ENCODE measurements around the gene NODAL. TPM values are rescaled to one million over a fixed set of nuclear protein-coding genes. Genes with fewer than 3 reads are reported as not detected.

Gene NODAL
- total RNA-seq, 1 experiment from 2014 or later, result 0.30 TPM

DNA sequence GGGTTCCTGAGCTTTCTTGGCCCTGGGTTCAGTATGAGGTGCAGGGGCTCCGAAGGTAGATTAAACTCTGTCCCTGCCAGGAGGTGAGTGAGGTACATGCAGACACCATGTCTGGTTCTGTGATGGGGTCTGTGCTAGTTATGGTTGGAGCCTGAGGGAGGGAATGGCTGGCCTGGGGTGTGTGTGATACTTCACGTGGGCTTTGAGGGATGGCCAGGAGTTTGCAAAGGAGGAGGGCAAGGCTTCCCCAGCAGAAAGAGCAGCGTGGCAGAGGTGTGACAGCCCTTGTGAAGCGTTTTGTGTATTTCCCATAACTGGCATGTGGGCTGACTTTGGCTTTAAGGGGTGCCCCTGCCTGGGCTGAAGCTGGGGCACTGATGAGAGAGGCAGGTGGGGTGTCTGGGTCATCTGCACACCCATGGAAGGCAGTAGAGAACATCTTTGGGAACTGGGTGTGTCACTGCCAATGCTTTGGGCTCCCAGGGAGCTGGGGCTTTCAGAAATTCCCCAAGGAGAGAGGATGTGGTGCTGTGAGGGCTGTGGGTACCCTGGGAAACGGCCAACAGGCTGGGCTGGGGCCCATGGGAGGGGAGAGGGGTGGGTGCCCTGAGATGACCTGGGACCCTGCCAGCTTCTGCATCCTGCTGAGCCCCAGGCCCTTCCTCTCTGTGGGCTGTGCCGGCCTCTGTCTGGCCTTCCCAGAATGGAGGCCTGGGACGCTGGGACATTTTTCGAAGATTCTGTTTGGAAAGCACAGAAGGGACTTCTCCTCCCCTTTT lies 41.7 kb upstream of the NODAL start:
- DNase-seq (ENCODE audit: low read depth, low spot score) (no peak), ATAC-seq (no peak)
- Histone ChIP-seq H3K4me3 (replicated peaks in 1 of 2; ENCODE audit: low read depth in 1 of 2, low read length in 2 of 2) (no peak overlapping the region), H3K9ac (ENCODE audit: low read length) (no peak overlapping the region), H3K27me3 (ENCODE audit: insufficient read depth, low read length) (no peaks in the 10 kb centered on the region), H3K27ac (ENCODE audit: low read depth, low read length) (no peak overlapping the region), H3K36me3 (ENCODE audit: control insufficient read depth in 1 of 2, insufficient read depth in 2 of 2, low read length in 2 of 2) (peaks cover 4 to 23% of the 10 kb centered on the region in 2 experiments; a peak in 3 of 4 replicates), H3K9me3 (ENCODE audit: control insufficient read depth in 1 of 2, insufficient read depth in 1 of 2, low read depth in 1 of 2, low read length in 2 of 2) (no peaks in the 10 kb centered on the region), H3K4me2 (ENCODE audit: low read length) (no peak overlapping the region), H3K4me1 (ENCODE audit: control insufficient read depth in 1 of 2, insufficient read depth in 2 of 2, low read length in 2 of 2) (peaks cover 7 to 20% of the 10 kb centered on the region in 2 experiments; a peak in 3 of 4 replicates), H3K9me2 (ENCODE audit: insufficient read depth) (no peaks in the 10 kb centered on the region), H2AFZ (ENCODE audit: low read depth, low read length, poor library complexity, severe bottlenecking) (no peak overlapping the region), H3K79me2 (ENCODE audit: insufficient read depth, low read length) (peaks cover 90% of the 10 kb centered on the region), H4K20me1 (ENCODE audit: insufficient read depth) (no peaks in the 10 kb centered on the region)
- TF ChIP-seq CEBPB (IDR thresholded peaks at IDR 0.05; ENCODE audit: low read depth) (no peak), SIN3A (IDR thresholded peaks at IDR 0.05; ENCODE audit: low read depth) (no peak), ATF3 (IDR thresholded peaks at IDR 0.05) (no peak), CBX3 (IDR thresholded peaks at IDR 0.05; ENCODE audit: low read depth) (no peak), ZFX (IDR thresholded peaks at IDR 0.05) (no peak), JUND (IDR thresholded peaks at IDR 0.05) (no peak), ELF1 (IDR thresholded peaks at IDR 0.05; ENCODE audit: borderline replicate concordance, low read depth) (no peak), ZNF274 (IDR thresholded peaks at IDR 0.05; ENCODE audit: low read depth, low read length) (no peak), FOSL1 (IDR thresholded peaks at IDR 0.05; ENCODE audit: low read depth) (no peak), POLR2AphosphoS5 (IDR thresholded peaks at IDR 0.05; ENCODE audit: low read depth, low read length) (no peak), EGR1 (IDR thresholded peaks at IDR 0.05; ENCODE audit: low read depth) (no peak), SP1 (IDR thresholded peaks at IDR 0.05; ENCODE audit: low read depth) (no peak), YY1 (IDR thresholded peaks at IDR 0.05; ENCODE audit: extremely low read depth, insufficient replicate concordance, low read depth, low read length) (no peak), MAX (IDR thresholded peaks at IDR 0.05) (no peak), POLR2A (IDR thresholded peaks at IDR 0.05; ENCODE audit: borderline replicate concordance, extremely low read depth, insufficient read depth, insufficient read length) (no peak)
- TF ChIP-seq, protein P1, sequence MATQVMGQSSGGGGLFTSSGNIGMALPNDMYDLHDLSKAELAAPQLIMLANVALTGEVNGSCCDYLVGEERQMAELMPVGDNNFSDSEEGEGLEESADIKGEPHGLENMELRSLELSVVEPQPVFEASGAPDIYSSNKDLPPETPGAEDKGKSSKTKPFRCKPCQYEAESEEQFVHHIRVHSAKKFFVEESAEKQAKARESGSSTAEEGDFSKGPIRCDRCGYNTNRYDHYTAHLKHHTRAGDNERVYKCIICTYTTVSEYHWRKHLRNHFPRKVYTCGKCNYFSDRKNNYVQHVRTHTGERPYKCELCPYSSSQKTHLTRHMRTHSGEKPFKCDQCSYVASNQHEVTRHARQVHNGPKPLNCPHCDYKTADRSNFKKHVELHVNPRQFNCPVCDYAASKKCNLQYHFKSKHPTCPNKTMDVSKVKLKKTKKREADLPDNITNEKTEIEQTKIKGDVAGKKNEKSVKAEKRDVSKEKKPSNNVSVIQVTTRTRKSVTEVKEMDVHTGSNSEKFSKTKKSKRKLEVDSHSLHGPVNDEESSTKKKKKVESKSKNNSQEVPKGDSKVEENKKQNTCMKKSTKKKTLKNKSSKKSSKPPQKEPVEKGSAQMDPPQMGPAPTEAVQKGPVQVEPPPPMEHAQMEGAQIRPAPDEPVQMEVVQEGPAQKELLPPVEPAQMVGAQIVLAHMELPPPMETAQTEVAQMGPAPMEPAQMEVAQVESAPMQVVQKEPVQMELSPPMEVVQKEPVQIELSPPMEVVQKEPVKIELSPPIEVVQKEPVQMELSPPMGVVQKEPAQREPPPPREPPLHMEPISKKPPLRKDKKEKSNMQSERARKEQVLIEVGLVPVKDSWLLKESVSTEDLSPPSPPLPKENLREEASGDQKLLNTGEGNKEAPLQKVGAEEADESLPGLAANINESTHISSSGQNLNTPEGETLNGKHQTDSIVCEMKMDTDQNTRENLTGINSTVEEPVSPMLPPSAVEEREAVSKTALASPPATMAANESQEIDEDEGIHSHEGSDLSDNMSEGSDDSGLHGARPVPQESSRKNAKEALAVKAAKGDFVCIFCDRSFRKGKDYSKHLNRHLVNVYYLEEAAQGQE (IDR thresholded peaks at IDR 0.05; ENCODE audit: low read depth), result no peak
- RAD21 ChIA-PET (ENCODE audit: low non-redundant PET in 1 of 2, low total read pairs in 2 of 2, uncharacterized antibody in 2 of 2, unreplicated experiment in 2 of 2), result no interaction called here
- CTCF ChIA-PET, result no interaction called here
- POLR2A ChIA-PET, result no interaction called here
- BruUV-seq (replicated peaks), result no TSS peak
- intact Hi-C loops (cut with micrococcal nuclease), result no loop called here

Measured in HCT116 (cell line).